ENCODE data around the gene TATDN2. TPM values are rescaled to one million over a fixed set of nuclear protein-coding genes. Genes with fewer than 3 reads are reported as not detected.
"Not testable (repeated sequence)": the region's sequence is repeated elsewhere in the genome, so short reads cannot be mapped to it uniquely, and the experiment has no call there.

The TATDN2 gene
- polyA plus RNA-seq, 2 of the 4 experiments (the other 2 are of a cell fraction) = 22.4 to 34.9 TPM

GRCh38 chr3:10268116-10268515 lies 19.9 kb downstream of the TATDN2 start (continued):
- TF ChIP-seq BCL3 (IDR thresholded peaks at IDR 0.05) = no peak
- TF ChIP-seq ZC3H11A (IDR thresholded peaks at IDR 0.05) = no peak
- TF ChIP-seq TFCP2L1 (CRISPR knock-in tag; IDR thresholded peaks at IDR 0.05) = no peak
- no peak for TF ChIP-seq REST (IDR thresholded peaks at IDR 0.05)
- no peak for TF ChIP-seq CBX2 (IDR thresholded peaks at IDR 0.05; ENCODE audit: borderline replicate concordance, low read depth)
- no peak for TF ChIP-seq RARB (CRISPR knock-in tag; IDR thresholded peaks at IDR 0.05)
- no peak for TF ChIP-seq HES2 (IDR thresholded peaks at IDR 0.05)
- TF ChIP-seq BHLHE40 (IDR thresholded peaks at IDR 0.05; ENCODE audit: low read depth, low read length) = no peak

- H3K27ac ChIP-seq = no peak overlapping the region
- H3K4me1 ChIP-seq = peaks cover 3% of the 10 kb centered on the region; the same call in 1 of the 3 replicates
- CTCF ChIA-PET = interaction anchor here (1.4 to 3.4 kb wide), 4 partner anchors 11 to 322 kb away, joined by 3 to 15 read pairs (median 6); no protein-coding TSS in a partner anchor
- no peak overlapping the region for H3K4me3 ChIP-seq
- ATAC-seq = no peak
- 91% methylated on average over 5 of the region's 5 CpGs for WGBS (ENCODE audit: missing lambda C conversion rate)
- H3K4me2 ChIP-seq = no peak overlapping the region
- FAIRE-seq = no peak
- no peak for TF ChIP-seq HES2 (IDR thresholded peaks at IDR 0.05)
- H3K9me3 ChIP-seq = no peaks in the 10 kb centered on the region
- DNase-seq (ENCODE audit: low read depth in 1 of 2, low spot score in 1 of 2) = no peak
- POLR2A ChIA-PET = no interaction called here
Measured at GRCh38 chr3:10268930-10269329, 20.7 kb downstream of the TATDN2 start.

- FAIRE-seq (no peak), DNase-seq (ENCODE audit: low read depth in 1 of 2, low spot score in 1 of 2) (no peak), ATAC-seq (no peak)
- POLR2A ChIA-PET = no interaction called here
- Histone ChIP-seq H3K4me2 (no peak overlapping the region), H3K27ac (no peak overlapping the region), H3K4me3 (no peak overlapping the region), H3K4me1 (peaks cover 3% of the 10 kb centered on the region; the same call in 1 of the 3 replicates), H3K9me3 (no peaks in the 10 kb centered on the region)
- over 99% methylated on average over 5 of the region's 5 CpGs for WGBS (ENCODE audit: missing lambda C conversion rate)
- TF ChIP-seq EHF (CRISPR knock-in tag; IDR thresholded peaks at IDR 0.05) (no peak), HOXB5 (CRISPR knock-in tag; IDR thresholded peaks at IDR 0.05) (no peak), BCL3 (IDR thresholded peaks at IDR 0.05) (no peak), HDAC2 (IDR thresholded peaks at IDR 0.05) (no peak), FOSB (CRISPR knock-in tag; IDR thresholded peaks at IDR 0.05) (no peak), RFX5 (IDR thresholded peaks at IDR 0.05) (no peak), TP53 (CRISPR knock-in tag; IDR thresholded peaks at IDR 0.05) (no peak), USF2 (IDR thresholded peaks at IDR 0.05) (no peak), NFE2L2 (conservative IDR thresholded peaks at IDR 0.05; ENCODE audit: low read length) (no peak), CHD2 (IDR thresholded peaks at IDR 0.05; ENCODE audit: low read length, partially characterized antibody) (no peak), EP300 (IDR thresholded peaks at IDR 0.05) (no peak), CBX2 (IDR thresholded peaks at IDR 0.05; ENCODE audit: borderline replicate concordance, low read depth) (no peak), KDM1A (IDR thresholded peaks at IDR 0.05; ENCODE audit: low read depth) (no peak), MAX (IDR thresholded peaks at IDR 0.05) (no peak), KDM5A (IDR thresholded peaks at IDR 0.05) (no peak), RAD21 (conservative IDR thresholded peaks at IDR 0.05 in 1 of 2, IDR thresholded peaks at IDR 0.05 in 1 of 2) (no peak)
- CTCF ChIA-PET = interaction anchor here (0.8 to 3.4 kb wide), 4 partner anchors 9 to 245 kb away, joined by 3 to 15 read pairs (median 6); no protein-coding TSS in a partner anchor
Measured at GRCh38 chr3:10269443-10269842, 21.2 kb downstream of the TATDN2 start.

- H3K27ac ChIP-seq; ATAC-seq; FAIRE-seq; H3K9me3 ChIP-seq; H3K4me1 ChIP-seq; POLR2A ChIA-PET; H3K4me2 ChIP-seq; H3K4me3 ChIP-seq; DNase-seq (ENCODE audit: low read depth in 1 of 2, low spot score in 1 of 2): not testable (repeated sequence)
- CTCF ChIA-PET = interaction anchor here (0.6 to 1.1 kb wide), 4 partner anchors 31 to 464 kb away, joined by 3 to 7 read pairs (median 4); partner anchors contain the start of gene IRAK2
- 96% methylated on average over 11 of the region's 11 CpGs for WGBS (ENCODE audit: missing lambda C conversion rate)
Measured at GRCh38 chr3:10272476-10272875, 24.2 kb downstream of the TATDN2 start.
